A549 (cell line): ENCODE data around the gene SPRR5. TPM values are rescaled to one million over a fixed set of nuclear protein-coding genes. Genes with fewer than 3 reads are reported as not detected.

ENCODE experiments used
- ATAC-seq, 2 experiments: fragments of 200-7000 bp in 1 of 2; fragments of >200 bp in 1 of 2; cut with Nextera tagmentation in 1 of 2; cut with Tn5 transposase in 1 of 2; 3 replicates each; pipeline versions ENCODE4 v1.8.0 to v1.9.1; 2018 to 2020; ENCODE audit warnings: mild to moderate bottlenecking in 1 of 2, moderate library complexity in 1 of 2
- CTCF ChIA-PET: fragments of 300-600 bp; sonication (Branson Sonifier 250); formaldehyde crosslinking; extraction: SDS; loops from one replicate; lab custom pipeline; 2021; ENCODE audit warnings: antibody characterized with exemption, inconsistent platforms; lab: Yijun Ruan, JAX
- POLR2A ChIA-PET: fragments of 350-600 bp; formaldehyde crosslinking; extraction: SDS; loops from one replicate; lab custom pipeline; 2021; ENCODE audit warnings: antibody characterized with exemption, inconsistent platforms; lab: Yijun Ruan, JAX
- DNase-seq, 2 experiments: peaks; one replicate each; pipeline versions ENCODE4 v3.0.0 to v3.0.0-alpha.2; 2011 to 2016; ENCODE audit warnings: low read depth in 1 of 2, low spot score in 1 of 2
- FAIRE-seq: peaks from 2 replicates; lab custom pipeline; 2011; peaks lifted over from hg19 to GRCh38; lab: Jason Lieb, UNC
- H3K27ac ChIP-seq, 2 experiments: fragments of >200 bp; sonication (Bioruptor Twin); formaldehyde crosslinking; 3 replicates each; pipeline ENCODE4 v1.5.1; 2016 to 2017
- H3K4me1 ChIP-seq: fragments of >200 bp; sonication (Bioruptor Twin); formaldehyde crosslinking; 3 replicates; pipeline ENCODE4 v1.6.1; 2016
- H3K4me2 ChIP-seq: fragments of >200 bp; sonication (Bioruptor Twin); formaldehyde crosslinking; 3 replicates; pipeline ENCODE4 v1.6.1; 2016
- H3K4me3 ChIP-seq: fragments of >200 bp; sonication (Bioruptor Twin); formaldehyde crosslinking; 3 replicates; pipeline ENCODE4 v1.5.1; 2016
- H3K9me3 ChIP-seq: fragments of >200 bp; sonication (Bioruptor Twin); formaldehyde crosslinking; 3 replicates; pipeline ENCODE4 v1.6.1; 2016
- ATOH8 ChIP-seq: fragments of 250-450 bp; sonication (Bioruptor Pico); IDR thresholded peaks from 2 replicates; pipeline ENCODE4 v1.5.0; 2020; ENCODE audit warnings: low read depth, mild to moderate bottlenecking, moderate library complexity
- BHLHE40 ChIP-seq: IDR thresholded peaks from 2 replicates; pipeline ENCODE4 v1.6.1; 2012; ENCODE audit warnings: low read depth, low read length, inconsistent platforms
- CBX2 ChIP-seq: fragments of 200-600 bp; sonication (generic); IDR thresholded peaks from 2 replicates; pipeline ENCODE4 v1.6.1; 2016; ENCODE audit warnings: low read depth, mild to moderate bottlenecking, borderline replicate concordance
- CEBPB ChIP-seq, 2 experiments: fragments of >200 bp in 1 of 2; sonication (Bioruptor Twin) in 1 of 2; formaldehyde crosslinking in 1 of 2; IDR thresholded peaks; 2 replicates each; pipeline ENCODE4 v1.6.1; 2012 to 2016
- CHD2 ChIP-seq: fragments of 150-350 bp; IDR thresholded peaks from 2 replicates; pipeline ENCODE4 v1.6.1; 2014; ENCODE audit warnings: low read length; ENCODE audit not compliant: partially characterized antibody
- CHD4 ChIP-seq: fragments of 200-600 bp; sonication (generic); IDR thresholded peaks from 2 replicates; pipeline ENCODE4 v1.6.1; 2016; ENCODE audit warnings: antibody characterized with exemption, mild to moderate bottlenecking, borderline replicate concordance
- ESRRA ChIP-seq: fragments of 150-350 bp; IDR thresholded peaks from 2 replicates; pipeline ENCODE4 v1.6.1; 2014; ENCODE audit warnings: mild to moderate bottlenecking, low read length, borderline replicate concordance
- FOSB ChIP-seq: fragments of 250-450 bp; sonication (Bioruptor Pico); IDR thresholded peaks from 2 replicates; pipeline ENCODE4 v1.5.0; 2020; ENCODE audit warnings: mild to moderate bottlenecking, moderate library complexity
- HMGXB4 ChIP-seq: fragments of 250-450 bp; sonication (Bioruptor Pico); IDR thresholded peaks from 2 replicates; pipeline ENCODE4 v1.5.0; 2021; ENCODE audit warnings: mild to moderate bottlenecking, moderate library complexity, borderline replicate concordance
- HOXA7 ChIP-seq: fragments of 250-450 bp; sonication (Bioruptor Pico); IDR thresholded peaks from 2 replicates; pipeline ENCODE4 v1.5.0; 2020; ENCODE audit warnings: mild to moderate bottlenecking, moderate library complexity
- HOXB13 ChIP-seq: fragments of 250-450 bp; sonication (Bioruptor Pico); IDR thresholded peaks from 2 replicates; pipeline ENCODE4 v1.5.0; 2020; ENCODE audit warnings: low read depth, mild to moderate bottlenecking, moderate library complexity
- HOXB5 ChIP-seq: fragments of 250-450 bp; sonication (Bioruptor Pico); IDR thresholded peaks from 2 replicates; pipeline ENCODE4 v1.5.0; 2020; ENCODE audit warnings: mild to moderate bottlenecking, moderate library complexity
- KDM5A ChIP-seq: fragments of 200-600 bp; sonication (generic); IDR thresholded peaks from 2 replicates; pipeline ENCODE4 v1.6.1; 2016; ENCODE audit warnings: antibody characterized with exemption, mild to moderate bottlenecking
- MYC ChIP-seq: IDR thresholded peaks from 2 replicates; pipeline ENCODE4 v1.6.1; 2012; ENCODE audit warnings: mild to moderate bottlenecking, inconsistent platforms, low read length, improper control_type of control experiment, borderline replicate concordance
- NPAS2 ChIP-seq: fragments of 250-450 bp; sonication (Bioruptor Pico); IDR thresholded peaks from 2 replicates; pipeline ENCODE4 v1.8.0; 2022; ENCODE audit warnings: mild to moderate bottlenecking, moderate library complexity, borderline replicate concordance
- PHF8 ChIP-seq: fragments of 200-600 bp; sonication (generic); IDR thresholded peaks from 2 replicates; pipeline ENCODE4 v1.6.1; 2016; ENCODE audit warnings: low read depth, mild to moderate bottlenecking, antibody characterized with exemption, moderate library complexity, borderline replicate concordance
- RARB ChIP-seq: fragments of 250-450 bp; sonication (Bioruptor Pico); IDR thresholded peaks from 2 replicates; pipeline ENCODE4 v1.8.0; 2021; ENCODE audit warnings: mild to moderate bottlenecking, moderate library complexity
- RCOR1 ChIP-seq: fragments of 150-350 bp; IDR thresholded peaks from 2 replicates; pipeline ENCODE4 v1.6.1; 2014; ENCODE audit warnings: antibody characterized with exemption, low read length, low read depth
- TFCP2L1 ChIP-seq: fragments of 250-450 bp; sonication (Bioruptor Pico); IDR thresholded peaks from 2 replicates; pipeline ENCODE4 v1.5.0; 2021; ENCODE audit warnings: mild to moderate bottlenecking
- ZC3H11A ChIP-seq: fragments of 450-650 bp; IDR thresholded peaks from 2 replicates; pipeline ENCODE4 v1.6.1; 2014; ENCODE audit warnings: antibody characterized with exemption, mild to moderate bottlenecking
- WGBS: methylation state at CpG from one replicate; pipeline ENCODE4 v1.1.6; 2017; ENCODE audit errors: missing lambda C conversion rate; 5-methylcytosine and 5-hydroxymethylcytosine counted together
- polyA plus RNA-seq, 4 experiments: library from polyadenylated mRNA; depleted of rRNA in 3 of 4; stranded (reverse); fragments of >200 nt; fragmentation: RNase III in 1 of 4; extraction: RNeasy Plus Mini Kit Qiagen cat#74134 plus additional on column Dnase treatment in 1 of 4; gene quantifications; 2 replicates in 3 of 4; 3 replicates in 1 of 4; pipeline ENCODE4 v1.2.3, GENCODE V29; 2011 to 2017

Gene SPRR5
- polyA plus RNA-seq, 2 of the 4 experiments (the other 2 are of a cell fraction) = not detected

- FAIRE-seq (no peak), DNase-seq (no peak)
- Histone ChIP-seq H3K4me1 (no peaks in the 10 kb centered on the region), H3K4me2 (no peak overlapping the region)
- TF ChIP-seq RARB (CRISPR knock-in tag) = no peak
- TF ChIP-seq, all 56 proteins: peak for 0
- CTCF ChIA-PET = interaction anchor here (1.0 to 1.8 kb wide), 3 partner anchors 21 to 123 kb away, joined by 3 to 5 read pairs (median 3); no protein-coding TSS in a partner anchor
- no peaks in the 10 kb centered on the region for H3K9me3 ChIP-seq
- WGBS = 17% methylated on average over 3 of the region's 3 CpGs
- H3K27ac ChIP-seq = no peak overlapping the region
- no peak for ATAC-seq
- H3K4me3 ChIP-seq = no peak overlapping the region
- POLR2A ChIA-PET = no interaction called here
Measured at GRCh38 chr1:152909206-152909605, 37.8 kb upstream of the SPRR5 start.

GRCh38 chr1:152912471-152912870 is 34.5 kb upstream of the SPRR5 start:
- no peak for TF ChIP-seq ESRRA
- TF ChIP-seq HOXB13 (CRISPR knock-in tag) = no peak
- no peak for TF ChIP-seq CHD2
- TF ChIP-seq ZC3H11A = no peak
- TF ChIP-seq, all 56 proteins: peak for 0
- FAIRE-seq (no peak), ATAC-seq (no peak), DNase-seq (no peak)
- H3K4me2 ChIP-seq = no peak overlapping the region
- H3K4me1 ChIP-seq = no peaks in the 10 kb centered on the region
- WGBS = 0% methylated on average over 1 of the region's 1 CpG
- ChIA-PET CTCF (interaction anchor here (0.7 to 1.4 kb wide), 2 partner anchors 14 to 22 kb away, joined by 3 to 4 read pairs; no protein-coding TSS in a partner anchor), POLR2A (no interaction called here)
- H3K4me3 ChIP-seq = no peak overlapping the region
- no peaks in the 10 kb centered on the region for H3K9me3 ChIP-seq
- H3K27ac ChIP-seq = no peak overlapping the region

GRCh38 chr1:152912900-152913299 is 34.1 kb upstream of the SPRR5 start:
- ChIA-PET POLR2A (no interaction called here), CTCF (interaction anchor here (0.7 to 1.4 kb wide), 2 partner anchors 13 to 22 kb away, joined by 3 to 4 read pairs; no protein-coding TSS in a partner anchor)
- DNase-seq (no peak), FAIRE-seq (no peak), ATAC-seq (no peak)
- Histone ChIP-seq H3K9me3 (no peaks in the 10 kb centered on the region), H3K4me1 (no peaks in the 10 kb centered on the region), H3K4me2 (no peak overlapping the region), H3K27ac (no peak overlapping the region), H3K4me3 (no peak overlapping the region)
- TF ChIP-seq CBX2 = no peak
- no peak for TF ChIP-seq TFCP2L1 (CRISPR knock-in tag)
- TF ChIP-seq RARB (CRISPR knock-in tag) = no peak
- no peak for TF ChIP-seq KDM5A
- no peak for TF ChIP-seq ZC3H11A
- no peak for TF ChIP-seq NPAS2 (CRISPR knock-in tag)
- no peak for TF ChIP-seq PHF8
- no peak for TF ChIP-seq CHD4
- no peak for TF ChIP-seq RCOR1
- no peak for TF ChIP-seq HOXB5 (CRISPR knock-in tag)
- no peak for TF ChIP-seq FOSB
- no peak for TF ChIP-seq CEBPB (IDR thresholded peaks at IDR 0.05)
- no peak for TF ChIP-seq ATOH8 (CRISPR knock-in tag)
- no peak for TF ChIP-seq HOXA7 (CRISPR knock-in tag)
- no peak for TF ChIP-seq MYC
- no peak for TF ChIP-seq BHLHE40
- TF ChIP-seq HMGXB4 (CRISPR knock-in tag) = no peak
- WGBS = under 1% methylated on average over 5 of the region's 5 CpGs
